ENCODE data around the gene ACP3.

DNA sequence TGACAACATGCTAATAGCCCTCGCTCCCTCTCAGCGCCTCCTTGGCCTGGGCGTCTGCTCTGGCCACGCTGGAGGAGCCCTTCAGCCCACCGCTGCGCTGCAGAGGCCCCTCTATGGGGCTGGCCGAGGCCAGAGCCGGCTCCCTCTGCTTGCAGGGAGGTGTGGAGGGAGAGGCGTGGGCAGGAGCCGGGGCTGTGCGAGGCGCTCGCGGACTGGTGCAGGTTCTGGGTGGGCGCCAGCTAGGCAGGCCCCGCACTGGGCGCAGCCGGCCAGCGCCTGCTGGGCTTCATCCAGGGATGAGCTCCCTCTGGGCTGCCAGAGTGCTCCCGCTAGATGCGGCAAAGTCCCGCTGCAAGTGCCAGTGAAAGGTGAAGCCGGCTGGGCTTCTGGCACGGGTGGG lies 79.0 kb downstream of the ACP3 start:
- TF ChIP-seq, protein P1, sequence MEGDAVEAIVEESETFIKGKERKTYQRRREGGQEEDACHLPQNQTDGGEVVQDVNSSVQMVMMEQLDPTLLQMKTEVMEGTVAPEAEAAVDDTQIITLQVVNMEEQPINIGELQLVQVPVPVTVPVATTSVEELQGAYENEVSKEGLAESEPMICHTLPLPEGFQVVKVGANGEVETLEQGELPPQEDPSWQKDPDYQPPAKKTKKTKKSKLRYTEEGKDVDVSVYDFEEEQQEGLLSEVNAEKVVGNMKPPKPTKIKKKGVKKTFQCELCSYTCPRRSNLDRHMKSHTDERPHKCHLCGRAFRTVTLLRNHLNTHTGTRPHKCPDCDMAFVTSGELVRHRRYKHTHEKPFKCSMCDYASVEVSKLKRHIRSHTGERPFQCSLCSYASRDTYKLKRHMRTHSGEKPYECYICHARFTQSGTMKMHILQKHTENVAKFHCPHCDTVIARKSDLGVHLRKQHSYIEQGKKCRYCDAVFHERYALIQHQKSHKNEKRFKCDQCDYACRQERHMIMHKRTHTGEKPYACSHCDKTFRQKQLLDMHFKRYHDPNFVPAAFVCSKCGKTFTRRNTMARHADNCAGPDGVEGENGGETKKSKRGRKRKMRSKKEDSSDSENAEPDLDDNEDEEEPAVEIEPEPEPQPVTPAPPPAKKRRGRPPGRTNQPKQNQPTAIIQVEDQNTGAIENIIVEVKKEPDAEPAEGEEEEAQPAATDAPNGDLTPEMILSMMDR (IDR thresholded peaks at IDR 0.05; ENCODE audit: poor library complexity, severe bottlenecking) = no peak
- TF ChIP-seq SMC3 (conservative IDR thresholded peaks at IDR 0.05; ENCODE audit: poor library complexity) = no peak
- TF ChIP-seq POLR2AphosphoS5 (IDR thresholded peaks at IDR 0.05) = no peak
- TF ChIP-seq TAF1 (IDR thresholded peaks at IDR 0.05; ENCODE audit: low read depth) = no peak
- no peak for TF ChIP-seq EP300 (conservative IDR thresholded peaks at IDR 0.05; ENCODE audit: poor library complexity, severe bottlenecking)
- TF ChIP-seq MXI1 (conservative IDR thresholded peaks at IDR 0.05; ENCODE audit: poor library complexity, severe bottlenecking) = no peak
- no peak for TF ChIP-seq RAD21 (conservative IDR thresholded peaks at IDR 0.05)
- TF ChIP-seq EZH2 (IDR thresholded peaks at IDR 0.05; ENCODE audit: borderline replicate concordance, insufficient read depth, low read length, poor library complexity, severe bottlenecking) = no peak

Data from neural cell (in vitro differentiated cells).